Vagina (tissue), 2 donors: ENCODE results near the gene HRH1.

Source experiments
- POLR2A ChIP-seq, 2 donors: fragments of 450-650 bp; IDR thresholded peaks; one replicate each; pipeline ENCODE4 v1.6.1; 2017; ENCODE audit warnings: antibody characterized with exemption in 2 of 2, mild to moderate bottlenecking in 2 of 2, moderate library complexity in 2 of 2
- POLR2AphosphoS5 ChIP-seq, 2 donors: sonication (generic); formaldehyde crosslinking; IDR thresholded peaks; one replicate each; pipeline ENCODE4 v1.9.0; 2017; ENCODE audit warnings: antibody characterized with exemption in 2 of 2, mild to moderate bottlenecking in 2 of 2, low read depth in 1 of 2; ENCODE audit not compliant: insufficient read depth in 1 of 2
- TF ChIP-seq, protein P1 (sequence below), 3 experiments: fragments of 450-650 bp in 2 of 3; fragments of 200-600 bp in 1 of 3; sonication (generic) in 1 of 3; IDR thresholded peaks; one replicate each; pipeline ENCODE4 v1.5.1; 2017 to 2019; ENCODE audit warnings: antibody characterized with exemption in 3 of 3, mild to moderate bottlenecking in 2 of 3, moderate library complexity in 2 of 3

DNA sequence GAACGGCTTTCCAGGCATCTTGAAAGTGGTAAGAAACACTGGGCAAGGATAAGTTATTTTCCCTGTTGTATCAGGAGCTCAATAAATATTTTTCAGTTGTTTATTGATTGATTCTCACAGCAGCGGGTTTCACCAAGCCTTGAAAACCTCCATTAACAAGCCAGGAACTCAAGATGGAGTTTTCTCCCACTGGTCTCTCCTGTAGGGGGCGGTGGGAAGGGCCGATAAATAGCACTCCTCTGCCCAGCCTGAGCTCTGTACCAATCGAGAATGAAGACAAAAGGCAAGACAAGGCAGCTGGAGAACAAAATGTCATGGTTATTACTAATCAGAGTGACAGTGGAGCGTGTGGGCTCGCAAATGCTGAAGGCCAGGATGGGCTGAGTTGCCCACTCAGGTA lies 7.4 kb downstream of the HRH1 start:
- TF ChIP-seq, protein P1, sequence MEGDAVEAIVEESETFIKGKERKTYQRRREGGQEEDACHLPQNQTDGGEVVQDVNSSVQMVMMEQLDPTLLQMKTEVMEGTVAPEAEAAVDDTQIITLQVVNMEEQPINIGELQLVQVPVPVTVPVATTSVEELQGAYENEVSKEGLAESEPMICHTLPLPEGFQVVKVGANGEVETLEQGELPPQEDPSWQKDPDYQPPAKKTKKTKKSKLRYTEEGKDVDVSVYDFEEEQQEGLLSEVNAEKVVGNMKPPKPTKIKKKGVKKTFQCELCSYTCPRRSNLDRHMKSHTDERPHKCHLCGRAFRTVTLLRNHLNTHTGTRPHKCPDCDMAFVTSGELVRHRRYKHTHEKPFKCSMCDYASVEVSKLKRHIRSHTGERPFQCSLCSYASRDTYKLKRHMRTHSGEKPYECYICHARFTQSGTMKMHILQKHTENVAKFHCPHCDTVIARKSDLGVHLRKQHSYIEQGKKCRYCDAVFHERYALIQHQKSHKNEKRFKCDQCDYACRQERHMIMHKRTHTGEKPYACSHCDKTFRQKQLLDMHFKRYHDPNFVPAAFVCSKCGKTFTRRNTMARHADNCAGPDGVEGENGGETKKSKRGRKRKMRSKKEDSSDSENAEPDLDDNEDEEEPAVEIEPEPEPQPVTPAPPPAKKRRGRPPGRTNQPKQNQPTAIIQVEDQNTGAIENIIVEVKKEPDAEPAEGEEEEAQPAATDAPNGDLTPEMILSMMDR (IDR thresholded peaks at IDR 0.05): no peak
- TF ChIP-seq POLR2AphosphoS5 (IDR thresholded peaks at IDR 0.05; ENCODE audit: insufficient read depth in 1 of 2, low read depth in 1 of 2) (no peak), POLR2A (IDR thresholded peaks at IDR 0.05) (no peak)
